ENCODE measurements around the gene PIEZO2. TPM values are rescaled to one million over a fixed set of nuclear protein-coding genes. Genes with fewer than 3 reads are reported as not detected.

PIEZO2 gene
- total and polyA plus RNA-seq, 2 of the 8 experiments (the other 6 are each of a cell fraction or from before 2014, with no cell fraction given), result 4.7 to 16.5 TPM

DNA sequence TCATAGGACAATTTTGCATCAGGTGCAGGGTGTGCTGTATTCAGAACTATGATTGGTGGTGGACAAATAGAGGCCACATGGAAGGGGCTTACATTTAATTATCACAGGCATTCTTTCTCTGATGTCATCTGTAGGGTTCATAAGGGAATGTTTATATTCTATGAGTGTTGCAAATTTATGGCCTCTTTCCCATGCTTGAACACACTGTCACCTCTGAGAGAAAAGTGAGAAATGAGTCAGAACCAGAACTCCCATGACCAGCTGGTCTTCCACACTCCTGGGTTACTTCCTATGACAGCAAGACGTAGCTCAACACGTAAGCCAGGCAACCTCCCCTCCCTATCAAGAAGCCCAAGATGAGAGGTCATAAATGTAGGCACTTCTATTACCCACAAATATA, 310.8 kb downstream of the PIEZO2 start (continued):
- TF ChIP-seq, protein P1, sequence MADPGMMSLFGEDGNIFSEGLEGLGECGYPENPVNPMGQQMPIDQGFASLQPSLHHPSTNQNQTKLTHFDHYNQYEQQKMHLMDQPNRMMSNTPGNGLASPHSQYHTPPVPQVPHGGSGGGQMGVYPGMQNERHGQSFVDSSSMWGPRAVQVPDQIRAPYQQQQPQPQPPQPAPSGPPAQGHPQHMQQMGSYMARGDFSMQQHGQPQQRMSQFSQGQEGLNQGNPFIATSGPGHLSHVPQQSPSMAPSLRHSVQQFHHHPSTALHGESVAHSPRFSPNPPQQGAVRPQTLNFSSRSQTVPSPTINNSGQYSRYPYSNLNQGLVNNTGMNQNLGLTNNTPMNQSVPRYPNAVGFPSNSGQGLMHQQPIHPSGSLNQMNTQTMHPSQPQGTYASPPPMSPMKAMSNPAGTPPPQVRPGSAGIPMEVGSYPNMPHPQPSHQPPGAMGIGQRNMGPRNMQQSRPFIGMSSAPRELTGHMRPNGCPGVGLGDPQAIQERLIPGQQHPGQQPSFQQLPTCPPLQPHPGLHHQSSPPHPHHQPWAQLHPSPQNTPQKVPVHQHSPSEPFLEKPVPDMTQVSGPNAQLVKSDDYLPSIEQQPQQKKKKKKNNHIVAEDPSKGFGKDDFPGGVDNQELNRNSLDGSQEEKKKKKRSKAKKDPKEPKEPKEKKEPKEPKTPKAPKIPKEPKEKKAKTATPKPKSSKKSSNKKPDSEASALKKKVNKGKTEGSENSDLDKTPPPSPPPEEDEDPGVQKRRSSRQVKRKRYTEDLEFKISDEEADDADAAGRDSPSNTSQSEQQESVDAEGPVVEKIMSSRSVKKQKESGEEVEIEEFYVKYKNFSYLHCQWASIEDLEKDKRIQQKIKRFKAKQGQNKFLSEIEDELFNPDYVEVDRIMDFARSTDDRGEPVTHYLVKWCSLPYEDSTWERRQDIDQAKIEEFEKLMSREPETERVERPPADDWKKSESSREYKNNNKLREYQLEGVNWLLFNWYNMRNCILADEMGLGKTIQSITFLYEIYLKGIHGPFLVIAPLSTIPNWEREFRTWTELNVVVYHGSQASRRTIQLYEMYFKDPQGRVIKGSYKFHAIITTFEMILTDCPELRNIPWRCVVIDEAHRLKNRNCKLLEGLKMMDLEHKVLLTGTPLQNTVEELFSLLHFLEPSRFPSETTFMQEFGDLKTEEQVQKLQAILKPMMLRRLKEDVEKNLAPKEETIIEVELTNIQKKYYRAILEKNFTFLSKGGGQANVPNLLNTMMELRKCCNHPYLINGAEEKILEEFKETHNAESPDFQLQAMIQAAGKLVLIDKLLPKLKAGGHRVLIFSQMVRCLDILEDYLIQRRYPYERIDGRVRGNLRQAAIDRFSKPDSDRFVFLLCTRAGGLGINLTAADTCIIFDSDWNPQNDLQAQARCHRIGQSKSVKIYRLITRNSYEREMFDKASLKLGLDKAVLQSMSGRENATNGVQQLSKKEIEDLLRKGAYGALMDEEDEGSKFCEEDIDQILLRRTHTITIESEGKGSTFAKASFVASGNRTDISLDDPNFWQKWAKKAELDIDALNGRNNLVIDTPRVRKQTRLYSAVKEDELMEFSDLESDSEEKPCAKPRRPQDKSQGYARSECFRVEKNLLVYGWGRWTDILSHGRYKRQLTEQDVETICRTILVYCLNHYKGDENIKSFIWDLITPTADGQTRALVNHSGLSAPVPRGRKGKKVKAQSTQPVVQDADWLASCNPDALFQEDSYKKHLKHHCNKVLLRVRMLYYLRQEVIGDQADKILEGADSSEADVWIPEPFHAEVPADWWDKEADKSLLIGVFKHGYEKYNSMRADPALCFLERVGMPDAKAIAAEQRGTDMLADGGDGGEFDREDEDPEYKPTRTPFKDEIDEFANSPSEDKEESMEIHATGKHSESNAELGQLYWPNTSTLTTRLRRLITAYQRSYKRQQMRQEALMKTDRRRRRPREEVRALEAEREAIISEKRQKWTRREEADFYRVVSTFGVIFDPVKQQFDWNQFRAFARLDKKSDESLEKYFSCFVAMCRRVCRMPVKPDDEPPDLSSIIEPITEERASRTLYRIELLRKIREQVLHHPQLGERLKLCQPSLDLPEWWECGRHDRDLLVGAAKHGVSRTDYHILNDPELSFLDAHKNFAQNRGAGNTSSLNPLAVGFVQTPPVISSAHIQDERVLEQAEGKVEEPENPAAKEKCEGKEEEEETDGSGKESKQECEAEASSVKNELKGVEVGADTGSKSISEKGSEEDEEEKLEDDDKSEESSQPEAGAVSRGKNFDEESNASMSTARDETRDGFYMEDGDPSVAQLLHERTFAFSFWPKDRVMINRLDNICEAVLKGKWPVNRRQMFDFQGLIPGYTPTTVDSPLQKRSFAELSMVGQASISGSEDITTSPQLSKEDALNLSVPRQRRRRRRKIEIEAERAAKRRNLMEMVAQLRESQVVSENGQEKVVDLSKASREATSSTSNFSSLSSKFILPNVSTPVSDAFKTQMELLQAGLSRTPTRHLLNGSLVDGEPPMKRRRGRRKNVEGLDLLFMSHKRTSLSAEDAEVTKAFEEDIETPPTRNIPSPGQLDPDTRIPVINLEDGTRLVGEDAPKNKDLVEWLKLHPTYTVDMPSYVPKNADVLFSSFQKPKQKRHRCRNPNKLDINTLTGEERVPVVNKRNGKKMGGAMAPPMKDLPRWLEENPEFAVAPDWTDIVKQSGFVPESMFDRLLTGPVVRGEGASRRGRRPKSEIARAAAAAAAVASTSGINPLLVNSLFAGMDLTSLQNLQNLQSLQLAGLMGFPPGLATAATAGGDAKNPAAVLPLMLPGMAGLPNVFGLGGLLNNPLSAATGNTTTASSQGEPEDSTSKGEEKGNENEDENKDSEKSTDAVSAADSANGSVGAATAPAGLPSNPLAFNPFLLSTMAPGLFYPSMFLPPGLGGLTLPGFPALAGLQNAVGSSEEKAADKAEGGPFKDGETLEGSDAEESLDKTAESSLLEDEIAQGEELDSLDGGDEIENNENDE (IDR thresholded peaks at IDR 0.05; ENCODE audit: insufficient replicate concordance, low read length), result no peak
- no peak for TF ChIP-seq CBX8 (IDR thresholded peaks at IDR 0.05; ENCODE audit: borderline replicate concordance, low read depth, low read length)
